B cell (primary cell): Measurements from ENCODE around the gene MYL6B.

Experiments
- EZH2 ChIP-seq: IDR thresholded peaks from 2 replicates; pipeline ENCODE4 v1.6.1; 2012; ENCODE audit warnings: borderline replicate concordance, low read depth, mild to moderate bottlenecking, moderate library complexity, low read length; ENCODE audit not compliant: insufficient read depth, poor library complexity, severe bottlenecking
- TF ChIP-seq, protein P1 (sequence below): fragments of 200-600 bp; IDR thresholded peaks from one replicate; pipeline ENCODE4 v1.8.0; 2022; ENCODE audit warnings: antibody characterized with exemption, mild to moderate bottlenecking

DNA sequence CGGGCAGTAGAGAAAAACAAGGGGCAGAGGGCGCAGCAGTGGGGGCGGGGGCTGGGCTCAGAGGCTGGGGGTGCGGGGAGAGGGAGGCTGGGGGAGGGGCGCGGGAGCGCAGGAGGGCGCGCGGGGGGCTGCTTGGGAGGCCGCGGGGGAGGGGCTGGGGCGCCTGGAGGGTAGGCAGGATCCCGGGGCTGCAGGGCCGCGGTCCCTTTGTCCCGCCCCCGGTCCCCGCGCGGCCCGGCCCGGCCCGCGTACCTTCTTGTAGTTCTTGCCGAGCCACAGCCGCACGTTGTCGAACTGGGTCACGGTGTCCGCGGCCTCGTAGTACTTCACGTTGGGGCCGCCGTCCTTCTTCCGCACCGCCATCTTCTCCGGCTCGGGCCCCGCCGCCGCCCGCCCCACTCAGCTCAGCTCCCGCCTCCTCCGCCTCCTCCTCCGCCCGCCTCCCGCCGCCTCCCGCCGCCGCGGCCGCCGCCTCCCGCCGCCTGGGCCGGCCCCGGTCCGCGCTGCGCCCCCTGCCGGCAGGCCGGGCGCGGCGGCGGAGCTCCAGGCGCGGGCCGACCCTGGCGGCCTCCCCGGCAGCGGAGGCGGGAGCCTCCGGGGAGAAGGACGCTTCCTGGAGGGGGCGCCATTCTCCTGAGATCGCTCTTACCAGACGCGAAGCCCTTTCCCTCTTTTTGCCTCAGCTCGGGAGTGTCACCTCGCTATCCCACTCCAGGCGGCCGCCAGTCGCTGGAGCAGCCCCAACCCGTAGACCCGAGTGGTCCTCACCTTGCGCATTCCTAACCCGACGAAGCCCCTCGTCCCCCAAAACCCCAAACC, 36.9 kb downstream of the MYL6B start, which contains the start of gene SMARCC2:
- TF ChIP-seq, protein P1, sequence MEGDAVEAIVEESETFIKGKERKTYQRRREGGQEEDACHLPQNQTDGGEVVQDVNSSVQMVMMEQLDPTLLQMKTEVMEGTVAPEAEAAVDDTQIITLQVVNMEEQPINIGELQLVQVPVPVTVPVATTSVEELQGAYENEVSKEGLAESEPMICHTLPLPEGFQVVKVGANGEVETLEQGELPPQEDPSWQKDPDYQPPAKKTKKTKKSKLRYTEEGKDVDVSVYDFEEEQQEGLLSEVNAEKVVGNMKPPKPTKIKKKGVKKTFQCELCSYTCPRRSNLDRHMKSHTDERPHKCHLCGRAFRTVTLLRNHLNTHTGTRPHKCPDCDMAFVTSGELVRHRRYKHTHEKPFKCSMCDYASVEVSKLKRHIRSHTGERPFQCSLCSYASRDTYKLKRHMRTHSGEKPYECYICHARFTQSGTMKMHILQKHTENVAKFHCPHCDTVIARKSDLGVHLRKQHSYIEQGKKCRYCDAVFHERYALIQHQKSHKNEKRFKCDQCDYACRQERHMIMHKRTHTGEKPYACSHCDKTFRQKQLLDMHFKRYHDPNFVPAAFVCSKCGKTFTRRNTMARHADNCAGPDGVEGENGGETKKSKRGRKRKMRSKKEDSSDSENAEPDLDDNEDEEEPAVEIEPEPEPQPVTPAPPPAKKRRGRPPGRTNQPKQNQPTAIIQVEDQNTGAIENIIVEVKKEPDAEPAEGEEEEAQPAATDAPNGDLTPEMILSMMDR = peak; percentile 72
- TF ChIP-seq EZH2 = no peak
